Loucy (cell line): ENCODE results near the gene PUS7.

ENCODE experiments used
- H2AFZ ChIP-seq: fragments of 200-600 bp; sonication (generic); 2 replicates; pipeline ENCODE4 v1.6.0; 2016; ENCODE audit warnings: antibody characterized with exemption, mild to moderate bottlenecking, low read length, moderate library complexity
- H3F3A ChIP-seq: fragments of 200-600 bp; 2 replicates; pipeline ENCODE4 v1.6.0; 2016; ENCODE audit warnings: antibody characterized with exemption, low read depth, mild to moderate bottlenecking
- H3K27me3 ChIP-seq: fragments of 200-600 bp; sonication (generic); 2 replicates; pipeline ENCODE4 v1.6.1; 2014; ENCODE audit warnings: low read length, mild to moderate bottlenecking; ENCODE audit not compliant: insufficient read depth, poor library complexity, severe bottlenecking
- H3K36me3 ChIP-seq: fragments of 200-600 bp; sonication (generic); 2 replicates; pipeline ENCODE4 v1.6.1; 2016; ENCODE audit warnings: low read length; ENCODE audit not compliant: insufficient read depth
- H3K4me1 ChIP-seq: fragments of 200-600 bp; sonication (generic); 2 replicates; pipeline ENCODE4 v1.5.1; 2014; ENCODE audit warnings: low read length, mild to moderate bottlenecking; ENCODE audit not compliant: insufficient read depth, poor library complexity, severe bottlenecking
- H3K4me2 ChIP-seq: fragments of 200-600 bp; sonication (generic); 2 replicates; pipeline ENCODE4 v1.6.0; 2014; ENCODE audit warnings: antibody characterized with exemption, low read length, low read depth, mild to moderate bottlenecking; ENCODE audit not compliant: poor library complexity, severe bottlenecking
- H3K4me3 ChIP-seq: fragments of 200-600 bp; sonication (generic); 2 replicates; pipeline ENCODE4 v1.5.1; 2014; ENCODE audit warnings: low read length, mild to moderate bottlenecking, mixed read lengths; ENCODE audit not compliant: poor library complexity, severe bottlenecking
- H3K79me2 ChIP-seq: fragments of 200-600 bp; sonication (generic); 2 replicates; pipeline ENCODE4 v1.6.1; 2014; ENCODE audit warnings: low read length; ENCODE audit not compliant: insufficient read depth
- H3K9ac ChIP-seq: fragments of 200-600 bp; sonication (generic); 2 replicates; pipeline ENCODE4 v1.6.0; 2014; ENCODE audit warnings: mild to moderate bottlenecking, low read depth, low read length, moderate library complexity; ENCODE audit not compliant: poor library complexity, severe bottlenecking
- H3K9me2 ChIP-seq: fragments of 200-600 bp; sonication (generic); replicated peaks from 2 replicates; pipeline ENCODE4 v1.6.1; 2016; ENCODE audit warnings: low read depth, low read length, mixed read lengths
- H3K9me3 ChIP-seq: fragments of 200-600 bp; sonication (generic); 2 replicates; pipeline ENCODE4 v1.6.1; 2014; ENCODE audit warnings: mild to moderate bottlenecking, antibody characterized with exemption, low read length, low read depth; ENCODE audit not compliant: insufficient read depth
- H4K20me1 ChIP-seq: fragments of 200-600 bp; sonication (generic); 2 replicates; pipeline ENCODE4 v1.6.0; 2014; ENCODE audit warnings: antibody characterized with exemption, low read length, mild to moderate bottlenecking; ENCODE audit not compliant: insufficient read depth, poor library complexity, severe bottlenecking
- EZH2phosphoT487 ChIP-seq: fragments of 200-600 bp; IDR thresholded peaks from 2 replicates; pipeline ENCODE4 v1.6.1; 2018; ENCODE audit warnings: antibody characterized with exemption, mild to moderate bottlenecking, moderate library complexity, borderline replicate concordance
- TF ChIP-seq, protein P1 (sequence below): fragments of 200-600 bp; sonication (generic); conservative IDR thresholded peaks from 2 replicates; pipeline ENCODE4 v1.5.1; 2014; ENCODE audit warnings: mild to moderate bottlenecking, antibody characterized with exemption, low read length

PUS7 gene

DNA sequence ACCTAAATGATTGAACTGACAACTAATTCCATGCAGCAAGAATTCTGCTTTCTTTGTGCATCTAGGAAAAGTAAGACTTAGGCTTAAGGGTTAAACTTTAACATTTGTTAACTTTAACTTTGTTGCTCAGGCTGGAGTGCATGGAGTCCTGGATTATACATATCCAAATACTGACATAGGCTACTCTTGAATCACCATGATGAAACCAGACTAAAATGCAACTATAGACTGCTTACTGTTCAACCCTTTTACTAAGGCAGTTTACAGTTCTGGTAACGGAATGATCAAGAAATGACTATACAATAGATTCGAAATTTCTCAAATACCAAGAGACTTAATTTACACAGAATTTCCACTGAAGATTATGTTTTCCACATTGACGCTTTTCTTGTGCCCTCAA is 52.0 kb downstream of the PUS7 start:
- H3K4me2 ChIP-seq, result no peak overlapping the region
- no peak overlapping the region for H2AFZ ChIP-seq
- no peaks in the 10 kb centered on the region for H3K79me2 ChIP-seq
- H3K9ac ChIP-seq, result no peak overlapping the region
- no peaks in the 10 kb centered on the region for H3K9me3 ChIP-seq
- H3K27me3 ChIP-seq, result no peaks in the 10 kb centered on the region
- H3K4me3 ChIP-seq, result no peak overlapping the region
- no peaks in the 10 kb centered on the region for H3F3A ChIP-seq
- TF ChIP-seq, protein P1, sequence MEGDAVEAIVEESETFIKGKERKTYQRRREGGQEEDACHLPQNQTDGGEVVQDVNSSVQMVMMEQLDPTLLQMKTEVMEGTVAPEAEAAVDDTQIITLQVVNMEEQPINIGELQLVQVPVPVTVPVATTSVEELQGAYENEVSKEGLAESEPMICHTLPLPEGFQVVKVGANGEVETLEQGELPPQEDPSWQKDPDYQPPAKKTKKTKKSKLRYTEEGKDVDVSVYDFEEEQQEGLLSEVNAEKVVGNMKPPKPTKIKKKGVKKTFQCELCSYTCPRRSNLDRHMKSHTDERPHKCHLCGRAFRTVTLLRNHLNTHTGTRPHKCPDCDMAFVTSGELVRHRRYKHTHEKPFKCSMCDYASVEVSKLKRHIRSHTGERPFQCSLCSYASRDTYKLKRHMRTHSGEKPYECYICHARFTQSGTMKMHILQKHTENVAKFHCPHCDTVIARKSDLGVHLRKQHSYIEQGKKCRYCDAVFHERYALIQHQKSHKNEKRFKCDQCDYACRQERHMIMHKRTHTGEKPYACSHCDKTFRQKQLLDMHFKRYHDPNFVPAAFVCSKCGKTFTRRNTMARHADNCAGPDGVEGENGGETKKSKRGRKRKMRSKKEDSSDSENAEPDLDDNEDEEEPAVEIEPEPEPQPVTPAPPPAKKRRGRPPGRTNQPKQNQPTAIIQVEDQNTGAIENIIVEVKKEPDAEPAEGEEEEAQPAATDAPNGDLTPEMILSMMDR, result no peak
- no peak for TF ChIP-seq EZH2phosphoT487
- H3K4me1 ChIP-seq, result no peaks in the 10 kb centered on the region
- no peaks in the 10 kb centered on the region for H3K9me2 ChIP-seq
- H4K20me1 ChIP-seq, result no peaks in the 10 kb centered on the region
- H3K36me3 ChIP-seq, result no peaks in the 10 kb centered on the region; the same call in 1 of the 2 replicates

DNA sequence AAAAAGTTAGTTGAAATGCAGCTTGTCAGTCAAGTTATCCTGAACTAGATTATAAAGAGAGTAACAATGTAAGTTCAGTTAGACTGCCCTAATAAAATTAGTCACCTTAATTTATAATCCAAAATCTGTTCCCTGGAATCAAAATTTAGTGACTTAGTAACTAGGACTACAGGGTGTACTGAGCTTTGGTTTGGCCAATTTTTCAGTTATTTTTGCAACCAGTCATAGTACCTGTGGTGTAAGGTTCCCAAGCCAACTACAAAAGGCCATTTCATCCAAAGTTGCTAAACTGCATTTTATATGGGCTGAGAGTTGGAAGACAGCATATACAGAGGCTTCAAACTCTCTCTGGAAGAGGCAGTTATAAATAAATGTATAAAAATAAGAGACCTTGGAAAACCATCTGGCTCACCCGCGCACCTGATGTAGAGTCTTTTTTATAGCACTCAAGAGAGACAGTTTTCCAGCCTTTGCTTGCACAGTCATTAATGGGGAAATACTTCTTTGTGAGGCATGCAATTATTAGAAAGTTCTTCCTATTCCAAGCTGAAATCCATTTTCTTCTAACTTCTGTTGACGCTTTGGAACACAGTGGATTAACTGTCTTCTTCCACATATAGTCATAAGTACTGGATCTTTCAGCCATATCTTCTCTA is 59.2 kb downstream of the PUS7 start:
- no peaks in the 10 kb centered on the region for H4K20me1 ChIP-seq
- H3K36me3 ChIP-seq, result peaks cover 3% of the 10 kb centered on the region; the same call in 1 of the 2 replicates

DNA sequence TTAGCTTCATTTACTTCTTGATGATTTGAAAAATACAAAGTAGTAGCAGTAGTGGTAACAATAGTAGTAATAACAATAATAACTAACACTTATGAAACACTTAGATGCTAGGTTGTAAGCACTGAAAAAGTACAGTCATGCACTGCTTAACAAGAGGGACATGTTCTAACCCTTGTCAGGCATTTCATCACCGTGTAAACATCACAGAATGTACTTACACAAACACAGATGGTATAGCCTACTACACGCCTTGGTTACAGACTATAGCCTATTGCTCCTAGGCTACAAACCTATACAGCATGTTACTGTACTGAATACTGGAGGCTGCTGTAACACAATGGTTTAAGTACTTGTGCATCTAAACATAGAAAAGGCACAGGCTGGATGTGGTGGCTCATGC is 60.6 kb downstream of the PUS7 start:
- Histone ChIP-seq H3K9ac (no peak overlapping the region), H3K4me1 (no peaks in the 10 kb centered on the region), H3K4me3 (no peak overlapping the region), H3K27me3 (no peaks in the 10 kb centered on the region), H3K4me2 (no peak overlapping the region), H4K20me1 (no peaks in the 10 kb centered on the region), H3K36me3 (peaks cover 9% of the 10 kb centered on the region; the same call in 1 of the 2 replicates), H3K79me2 (no peaks in the 10 kb centered on the region), H2AFZ (no peak overlapping the region), H3F3A (no peaks in the 10 kb centered on the region), H3K9me3 (no peaks in the 10 kb centered on the region), H3K9me2 (no peaks in the 10 kb centered on the region)
- TF ChIP-seq, protein P1, result no peak
- TF ChIP-seq EZH2phosphoT487, result no peak

More for the DNA sequence above, 59.2 kb downstream of the PUS7 start:
- TF ChIP-seq, protein P1, result no peak
- no peak for TF ChIP-seq EZH2phosphoT487
- no peaks in the 10 kb centered on the region for H3K9me2 ChIP-seq
- H3K9me3 ChIP-seq, result no peaks in the 10 kb centered on the region
- no peak overlapping the region for H3K4me2 ChIP-seq
- H2AFZ ChIP-seq, result no peak overlapping the region
- no peaks in the 10 kb centered on the region for H3K79me2 ChIP-seq
- no peak overlapping the region for H3K4me3 ChIP-seq
- no peak overlapping the region for H3K9ac ChIP-seq
- H3F3A ChIP-seq, result no peaks in the 10 kb centered on the region
- H3K4me1 ChIP-seq, result no peaks in the 10 kb centered on the region
- H3K27me3 ChIP-seq, result no peaks in the 10 kb centered on the region
